HL-60/S4 treated with retinoic acid at 250 ng/mL for 4 days and 3 days (cell line): Measurements from ENCODE around the gene RANBP2.
"Not testable (repeated sequence)": the region's sequence is repeated elsewhere in the genome, so short reads cannot be mapped to it uniquely, and the experiment has no call there.

Experiments used
- in situ Hi-C: fragments of 300-500 bp; cut with MboI; formaldehyde crosslinking; loops from 2 replicates; pipeline ENCODE4 v1.7.0; 2022; ENCODE audit warnings: low sequenced_read_pairs

Gene RANBP2

GRCh38 chr2:108719149-108720044 lies at the start of gene RANBP2:
TSS of gene RANBP2 (plus strand) at chr2:108719482. CDS start at chr2:108719607, 125 bp downstream.
- in situ Hi-C loops: no loop called here

GRCh38 chr2:108670282-108670681 lies 49.0 kb upstream of the RANBP2 start:
- in situ Hi-C loops: not testable (repeated sequence)

- in situ Hi-C loops: not testable (repeated sequence)
Observed at GRCh38 chr2:108672200-108672805, 47.0 kb upstream of the RANBP2 start.

- in situ Hi-C loops: not testable (repeated sequence)
Observed at GRCh38 chr2:108676522-108676921, 42.8 kb upstream of the RANBP2 start.

GRCh38 chr2:108677239-108677744 lies 42.0 kb upstream of the RANBP2 start:
- in situ Hi-C loops: not testable (repeated sequence)

- in situ Hi-C loops: not testable (repeated sequence)
Observed at GRCh38 chr2:108678198-108678651, 41.1 kb upstream of the RANBP2 start.

GRCh38 chr2:108680805-108681204 lies 38.5 kb upstream of the RANBP2 start:
- in situ Hi-C loops: not testable (repeated sequence)

- in situ Hi-C loops: not testable (repeated sequence)
Observed at GRCh38 chr2:108688818-108689756, 30.2 kb upstream of the RANBP2 start.

- in situ Hi-C loops: not testable (repeated sequence)
Observed at GRCh38 chr2:108690001-108690400, 29.3 kb upstream of the RANBP2 start.

- in situ Hi-C loops: no loop called here
Observed at GRCh38 chr2:108691447-108691846, 27.8 kb upstream of the RANBP2 start.

GRCh38 chr2:108701208-108701607 lies 18.1 kb upstream of the RANBP2 start:
- in situ Hi-C loops: no loop called here

- in situ Hi-C loops: no loop called here
Observed at GRCh38 chr2:108701806-108702205, 17.5 kb upstream of the RANBP2 start.

GRCh38 chr2:108704871-108705270 lies 14.4 kb upstream of the RANBP2 start:
- in situ Hi-C loops: no loop called here

GRCh38 chr2:108707300-108707699 lies 12.0 kb upstream of the RANBP2 start:
- in situ Hi-C loops: no loop called here

GRCh38 chr2:108716971-108717370 lies 2.3 kb upstream of the RANBP2 start:
- in situ Hi-C loops: not testable (repeated sequence)

- in situ Hi-C loops: not testable (repeated sequence)
Observed at GRCh38 chr2:108726048-108726447, 6.8 kb downstream of the RANBP2 start.

GRCh38 chr2:108734656-108735055 lies 15.4 kb downstream of the RANBP2 start:
- in situ Hi-C loops: not testable (repeated sequence)

- in situ Hi-C loops: not testable (repeated sequence)
Observed at GRCh38 chr2:108757973-108758372, 38.7 kb downstream of the RANBP2 start.

- in situ Hi-C loops: not testable (repeated sequence)
Observed at GRCh38 chr2:108762618-108763017, 43.3 kb downstream of the RANBP2 start.

- in situ Hi-C loops: not testable (repeated sequence)
Observed at GRCh38 chr2:108766671-108767070, 47.4 kb downstream of the RANBP2 start.

- in situ Hi-C loops: not testable (repeated sequence)
Observed at GRCh38 chr2:108767859-108768258, 48.6 kb downstream of the RANBP2 start.
